ENCODE data around the gene ME3.

GRCh38 chr11:86630229-86630981, 42.0 kb downstream of the ME3 start:
- TF ChIP-seq POLR2AphosphoS5 (IDR thresholded peaks at IDR 0.05; ENCODE audit: low read depth, low read length) (no peak), CTCF (IDR thresholded peaks at IDR 0.05) (no peak), REST (IDR thresholded peaks at IDR 0.05; ENCODE audit: insufficient read depth in 1 of 2, low read depth in 2 of 2, low read length in 1 of 2) (no peak), SIN3A (IDR thresholded peaks at IDR 0.05; ENCODE audit: borderline replicate concordance, insufficient read depth, low read depth, low read length) (no peak), TCF7L2 (IDR thresholded peaks at IDR 0.05; ENCODE audit: low read depth, low read length) (no peak)
